Mucosa of descending colon (tissue), 3 donors: Measurements from ENCODE around the gene GRM4. TPM values are rescaled to one million over a fixed set of nuclear protein-coding genes. Genes with fewer than 3 reads are reported as not detected.

Source experiments
- ATAC-seq: fragments of 200-7000 bp; cut with Tn5 transposase; one replicate; pipeline ENCODE4 v1.9.1; 2020; ENCODE audit warnings: mild to moderate bottlenecking, moderate library complexity
- DNase-seq, 3 donors: peaks; one replicate each; pipeline ENCODE4 v3.0.0-alpha.2; 2020
- H3K36me3 ChIP-seq: fragments of 200-600 bp; one replicate; pipeline ENCODE4 v1.8.0; 2021; ENCODE audit warnings: low read depth, mild to moderate bottlenecking
- H3K4me1 ChIP-seq: fragments of 200-600 bp; one replicate; pipeline ENCODE4 v1.8.0; 2021; ENCODE audit warnings: low read depth, mild to moderate bottlenecking
- H3K4me3 ChIP-seq: fragments of 200-600 bp; one replicate; pipeline ENCODE4 v1.8.0; 2021; ENCODE audit warnings: mild to moderate bottlenecking
- H3K9me3 ChIP-seq: fragments of 200-600 bp; one replicate; pipeline ENCODE4 v1.8.0; 2021; ENCODE audit warnings: mild to moderate bottlenecking
- CTCF ChIP-seq: fragments of 200-600 bp; IDR thresholded peaks from one replicate; pipeline ENCODE4 v1.8.0; 2022; ENCODE audit warnings: antibody characterized with exemption, mild to moderate bottlenecking
- intact Hi-C, 2 donors: fragments of 100-400 bp; cut with DNase I in 1 of 2; cut with micrococcal nuclease in 1 of 2; formaldehyde crosslinking; loops; one replicate each; pipeline versions ENCODE4 v1.11.0 to v1.11.1; 2022; cut with DNase I, micrococcal nuclease
- total RNA-seq, 3 donors: library from RNA; stranded (reverse); fragmentation: NEBNext Ultra II Directional in 2 of 3; extraction: Animal tissue kit (Norgen Biotek cat#: 25700) in 2 of 3; gene quantifications; one replicate each; pipeline versions ENCODE4 v1.2.1 to v1.2.4, GENCODE V29; 2021 to 2023
- donor health status: DM: no; HTN: no; CAD: no; lungs with moderate emphysema.
- donor health status: DM: no; HTN: no; CAD: no.
- donor health status: DM: no; HTN: yes; CAD: no.

GRM4 gene
- total RNA-seq, 3 donors from 2014 or later, result 0.22 to 0.25 TPM; not detected in 1

- Histone ChIP-seq H3K9me3 (no peaks in the 10 kb centered on the region), H3K36me3 (no peaks in the 10 kb centered on the region), H3K4me1 (no peaks in the 10 kb centered on the region), H3K4me3 (no peak overlapping the region)
- ATAC-seq (no peak), DNase-seq (no peak)
- TF ChIP-seq CTCF, result no peak
- intact Hi-C loops, result no loop called here
These were observed 53.3 kb downstream of the GRM4 start for GRCh38 chr6:34092631-34093030.

- intact Hi-C loops, result no loop called here
- TF ChIP-seq CTCF, result no peak
- Histone ChIP-seq H3K4me1 (no peaks in the 10 kb centered on the region), H3K4me3 (no peak overlapping the region), H3K36me3 (no peaks in the 10 kb centered on the region), H3K9me3 (no peaks in the 10 kb centered on the region)
- ATAC-seq (no peak), DNase-seq (no peak)
These were observed 55.0 kb downstream of the GRM4 start for GRCh38 chr6:34090935-34091334.

GRCh38 chr6:34090529-34090928, 55.4 kb downstream of the GRM4 start:
- no peak for ATAC-seq
- intact Hi-C loops, result no loop called here
- Histone ChIP-seq H3K4me3 (no peak overlapping the region), H3K36me3 (no peaks in the 10 kb centered on the region), H3K9me3 (no peaks in the 10 kb centered on the region), H3K4me1 (no peaks in the 10 kb centered on the region)
- TF ChIP-seq CTCF, result no peak
- DNase-seq, result no peak

- Histone ChIP-seq H3K9me3 (no peaks in the 10 kb centered on the region), H3K36me3 (no peaks in the 10 kb centered on the region), H3K4me3 (no peak overlapping the region), H3K4me1 (no peaks in the 10 kb centered on the region)
- TF ChIP-seq CTCF, result no peak
- intact Hi-C loops, result no loop called here
- ATAC-seq, result no peak
- DNase-seq, result no peak
These were observed 59.3 kb downstream of the GRM4 start for GRCh38 chr6:34086558-34086957.

- intact Hi-C loops, result no loop called here
- no peak for DNase-seq
- Histone ChIP-seq H3K4me3 (no peak overlapping the region), H3K36me3 (no peaks in the 10 kb centered on the region), H3K4me1 (no peaks in the 10 kb centered on the region), H3K9me3 (no peaks in the 10 kb centered on the region)
- no peak for TF ChIP-seq CTCF
- no peak for ATAC-seq
These were observed 60.3 kb downstream of the GRM4 start for GRCh38 chr6:34085453-34086170.
